ENCODE measurements around the gene DAG1. TPM values are rescaled to one million over a fixed set of nuclear protein-coding genes. Genes with fewer than 3 reads are reported as not detected.

The DAG1 gene
- polyA plus RNA-seq, 1 of the 3 experiments (the other 2 are of a cell fraction): 54.4 TPM

- Histone ChIP-seq H3K27me3 (ENCODE audit: insufficient read depth) (no peaks in the 10 kb centered on the region), H3K36me3 (replicated peaks in 1 of 2; ENCODE audit: control insufficient read depth in 1 of 2, insufficient read depth in 2 of 2, low read length in 1 of 2) (no peaks in the 10 kb centered on the region), H3K9ac (no peak overlapping the region), H3K9me2 (no peaks in the 10 kb centered on the region), H3K9me3 (no peaks in the 10 kb centered on the region), H3F3A (replicated peaks; ENCODE audit: insufficient read depth) (peaks cover 27% of the 10 kb centered on the region), H2AFZ (ENCODE audit: low read depth) (no peak overlapping the region), H3K4me2 (no peak overlapping the region), H4K20me1 (ENCODE audit: insufficient read depth) (no peaks in the 10 kb centered on the region), H3K4me1 (ENCODE audit: control insufficient read depth in 1 of 2, insufficient read depth in 2 of 2, low read depth in 1 of 2, low read length in 1 of 2) (peaks cover 6 to 10% of the 10 kb centered on the region in 2 experiments; a peak in 2 of 4 replicates), H3K79me2 (ENCODE audit: insufficient read depth) (peaks cover 27% of the 10 kb centered on the region; the same call in 1 of the 2 replicates), H3K27ac (ENCODE audit: low read depth in 2 of 2, low read length in 1 of 2) (no peak overlapping the region), H3K4me3 (ENCODE audit: low read depth in 2 of 2, low read length in 1 of 2) (no peak overlapping the region)
- ChIA-PET CTCF (interaction anchor here (1.0 to 1.5 kb wide), 3 partner anchors 9 to 41 kb away, joined by 3 to 5 read pairs (median 3); no protein-coding TSS in a partner anchor), POLR2A (no interaction called here)
- TF ChIP-seq FOXM1 (IDR thresholded peaks at IDR 0.05; ENCODE audit: low read depth) (no peak), MAX (IDR thresholded peaks at IDR 0.05; ENCODE audit: low read depth) (no peak), RCOR1 (IDR thresholded peaks at IDR 0.05; ENCODE audit: low read length) (no peak), RFX5 (IDR thresholded peaks at IDR 0.05; ENCODE audit: low read length) (no peak), IRF3 (IDR thresholded peaks at IDR 0.05; ENCODE audit: low read depth, low read length) (no peak), GATA2 (CRISPR knock-in tag; IDR thresholded peaks at IDR 0.05) (no peak), ELF1 (IDR thresholded peaks at IDR 0.05) (no peak), EP300 (IDR thresholded peaks at IDR 0.05; ENCODE audit: borderline replicate concordance in 1 of 2, low read depth in 1 of 2, low read length in 1 of 2) (no peak), RXRA (IDR thresholded peaks at IDR 0.05; ENCODE audit: borderline replicate concordance, low read depth) (no peak), MEF2A (IDR thresholded peaks at IDR 0.05; ENCODE audit: borderline replicate concordance, low read depth) (no peak), SIN3A (IDR thresholded peaks at IDR 0.05; ENCODE audit: borderline replicate concordance, low read depth, low read length) (no peak), GABPA (IDR thresholded peaks at IDR 0.05; ENCODE audit: low read depth) (no peak), TEAD4 (IDR thresholded peaks at IDR 0.05; ENCODE audit: borderline replicate concordance, insufficient read depth) (no peak), FOXJ3 (CRISPR knock-in tag; IDR thresholded peaks at IDR 0.05) (no peak), ZBTB33 (IDR thresholded peaks at IDR 0.05; ENCODE audit: borderline replicate concordance, low read depth) (no peak), PBX3 (IDR thresholded peaks at IDR 0.05) (no peak), TAF1 (IDR thresholded peaks at IDR 0.05; ENCODE audit: borderline replicate concordance, low read depth, low read length) (no peak), TCF12 (IDR thresholded peaks at IDR 0.05) (no peak), POLR2AphosphoS5 (IDR thresholded peaks at IDR 0.05; ENCODE audit: low read depth, low read length) (no peak), JUND (IDR thresholded peaks at IDR 0.05) (no peak)
- no peak for DNase-seq
- WGBS (ENCODE audit: low lambda C conversion rate): 92% methylated on average over 3 of the region's 3 CpGs
These were observed 28.6 kb downstream of the DAG1 start for GRCh38 chr3:49498648-49499047.

All from SK-N-SH (cell line).